CMK (cell line): ENCODE data around the gene BLM.

Experiments
- DNase-seq: peaks from one replicate; pipeline ENCODE4 v3.0.0-alpha.2; 2010; ENCODE audit warnings: low read depth

The BLM gene

DNA sequence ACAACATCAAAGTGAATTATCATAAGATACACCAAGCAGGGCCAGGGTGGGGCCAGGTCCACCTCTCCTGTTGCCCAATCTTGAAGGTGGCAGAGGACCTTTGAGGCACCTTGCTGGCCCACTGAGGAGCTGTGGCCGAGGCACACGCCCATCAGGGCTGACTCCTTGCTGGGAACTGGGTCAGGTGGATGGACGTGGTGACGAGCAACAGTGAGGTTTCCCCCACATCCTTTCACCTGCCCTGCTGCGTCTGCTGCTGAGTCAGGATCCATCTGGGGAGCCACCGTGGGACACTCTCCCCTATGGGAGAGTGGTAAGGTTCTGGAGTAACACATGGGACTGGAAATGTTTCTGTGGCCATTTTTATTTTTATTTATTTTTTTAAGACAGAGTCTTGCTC, 134.0 kb downstream of the BLM start:
- no peak for DNase-seq

DNA sequence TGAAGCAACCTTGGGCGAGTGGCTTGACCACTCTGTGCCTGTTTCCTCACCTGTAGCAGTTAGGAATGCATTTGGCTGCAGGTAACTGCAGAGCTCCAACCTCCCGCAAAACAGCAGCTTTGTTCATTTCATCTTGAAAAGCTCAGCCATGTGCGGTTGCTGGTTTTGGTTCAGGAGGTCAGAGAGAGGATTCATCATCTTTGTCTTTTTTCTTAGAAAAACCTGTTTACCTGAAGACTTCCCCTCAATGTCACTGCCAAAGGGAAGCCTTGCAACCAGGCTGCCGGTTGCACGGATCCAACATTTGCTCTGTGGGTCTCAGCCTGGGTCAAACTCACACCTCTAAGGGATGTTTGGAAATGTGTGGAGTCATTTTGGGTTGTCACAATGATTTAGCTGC, 134.8 kb downstream of the BLM start:
- no peak for DNase-seq

DNA sequence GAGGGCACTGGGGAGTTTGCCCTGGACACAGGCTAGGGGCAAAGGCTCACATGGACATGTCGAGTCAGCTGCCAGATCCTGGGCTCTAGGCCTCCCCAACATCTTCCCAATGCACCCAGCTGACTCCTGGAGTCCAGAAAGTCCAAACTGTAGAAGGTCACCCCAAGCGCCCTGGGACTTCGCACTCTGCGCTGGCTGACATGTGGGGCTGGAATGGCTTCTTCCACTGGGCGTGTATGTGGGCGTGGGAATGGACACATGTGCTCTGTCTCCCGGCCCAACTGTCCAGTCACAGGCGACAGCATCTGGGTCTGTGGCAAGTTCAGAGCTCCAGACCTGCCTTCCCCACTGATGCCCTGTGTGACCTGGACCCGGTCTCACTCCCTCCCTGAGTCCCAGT, 138.0 kb downstream of the BLM start:
- no peak for DNase-seq

DNA sequence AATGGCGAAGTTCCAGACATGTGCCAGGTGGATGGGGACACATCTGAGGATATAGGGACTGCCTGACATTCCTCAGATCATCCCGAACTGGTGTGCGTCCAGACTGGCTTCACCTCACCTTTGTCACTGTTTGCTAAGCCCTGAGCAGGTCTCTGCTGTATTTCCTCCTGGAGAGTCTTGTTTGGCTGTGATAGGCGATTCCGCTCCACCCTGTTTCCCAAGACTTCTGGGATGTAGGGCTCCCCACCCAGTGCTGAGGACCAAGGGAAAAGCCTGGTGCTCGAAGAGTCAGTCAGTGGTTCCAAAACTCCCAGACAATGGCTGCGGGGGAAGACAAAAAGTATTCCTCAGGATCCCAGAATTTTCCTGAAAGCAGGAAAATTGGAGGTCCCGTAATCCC, 140.2 kb downstream of the BLM start:
- DNase-seq = no peak

DNA sequence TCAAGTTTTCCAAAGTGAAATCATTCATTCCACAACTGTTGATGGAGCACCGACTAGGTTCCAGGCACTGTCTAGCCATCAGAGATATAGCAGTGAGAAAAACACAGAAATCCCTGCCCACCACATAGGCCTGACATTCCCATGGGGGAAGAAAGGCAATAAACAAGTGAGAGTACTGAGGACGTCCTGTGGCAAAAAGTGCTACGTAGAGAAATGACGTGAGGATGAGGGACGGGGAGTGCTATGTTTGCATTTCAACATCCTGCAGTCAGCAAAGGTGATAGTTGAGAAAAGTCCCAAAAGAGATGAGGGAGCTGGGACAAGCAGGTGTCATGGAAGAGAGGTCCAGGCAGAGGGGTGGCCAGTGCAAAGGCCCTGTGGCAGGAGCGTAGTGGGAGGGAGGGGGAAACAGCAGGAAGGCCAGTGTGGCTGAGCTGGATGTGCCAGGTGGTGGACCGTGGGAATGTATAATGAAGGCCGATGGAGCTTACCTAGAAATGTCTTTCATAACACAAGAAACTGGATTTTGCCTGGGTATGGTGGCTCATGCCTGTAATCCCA, 140.8 kb downstream of the BLM start:
- no peak for DNase-seq

DNA sequence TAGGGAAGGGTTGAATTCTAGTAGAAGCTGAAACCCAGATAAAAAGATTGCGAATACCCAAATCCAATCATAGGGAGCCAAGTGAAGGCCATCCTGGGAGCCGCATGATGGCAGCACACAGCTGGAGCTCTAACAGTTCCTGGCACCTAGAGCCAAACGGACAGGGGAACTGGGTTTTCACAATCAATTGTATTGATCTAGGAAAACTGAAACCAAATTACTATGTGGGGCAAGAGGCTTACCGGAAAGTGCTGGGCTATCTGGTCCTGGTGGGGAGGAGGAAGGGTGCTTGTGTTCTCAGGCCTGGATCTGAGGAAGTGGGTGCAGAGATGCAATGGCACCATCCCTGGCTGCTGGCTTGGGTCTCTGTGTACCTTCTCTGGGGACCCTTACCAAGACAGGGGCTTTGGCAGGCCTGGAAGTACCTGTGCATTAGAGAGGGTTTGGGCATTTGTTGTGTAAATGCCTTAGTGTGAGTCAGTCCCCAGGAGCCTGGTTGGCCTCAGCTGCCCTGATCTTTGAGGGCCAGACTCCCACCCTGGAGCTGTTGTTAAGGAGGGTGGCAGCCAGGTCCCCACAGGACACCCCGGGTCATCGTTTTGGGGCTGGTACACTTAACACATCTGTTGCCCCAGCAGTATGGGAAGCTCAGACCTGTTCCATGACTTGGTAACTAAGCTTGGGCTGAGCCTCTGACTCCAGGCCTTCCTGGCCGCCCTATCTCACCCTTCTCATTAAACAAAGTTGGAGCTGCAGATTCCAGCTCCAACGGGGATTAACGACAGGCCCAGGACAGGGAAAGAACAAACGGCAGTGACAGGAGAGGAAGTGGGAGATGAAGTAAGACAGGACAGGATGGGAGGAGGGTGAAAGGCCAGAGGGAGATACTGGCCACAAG, 142.3 kb downstream of the BLM start:
- no peak for DNase-seq

DNA sequence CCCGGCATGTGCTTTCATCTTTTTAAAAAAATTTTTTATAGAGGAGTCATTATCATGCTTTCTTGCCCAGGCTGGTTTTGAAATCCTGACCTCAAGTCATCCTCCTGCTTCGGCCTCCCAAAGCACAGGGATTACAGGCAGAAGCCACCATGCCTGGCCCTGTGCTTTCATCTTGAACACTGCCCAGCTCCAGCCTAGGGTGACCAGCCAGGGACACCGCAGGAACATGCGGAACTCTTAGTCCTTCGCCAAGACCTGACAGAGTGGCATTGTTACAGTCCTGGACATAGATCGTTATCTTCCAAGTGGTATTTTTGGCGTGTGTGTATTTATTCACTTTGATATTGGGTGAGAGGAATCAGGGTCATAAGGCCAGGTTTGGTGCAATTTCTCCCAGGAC, 143.3 kb downstream of the BLM start:
- no peak for DNase-seq

DNA sequence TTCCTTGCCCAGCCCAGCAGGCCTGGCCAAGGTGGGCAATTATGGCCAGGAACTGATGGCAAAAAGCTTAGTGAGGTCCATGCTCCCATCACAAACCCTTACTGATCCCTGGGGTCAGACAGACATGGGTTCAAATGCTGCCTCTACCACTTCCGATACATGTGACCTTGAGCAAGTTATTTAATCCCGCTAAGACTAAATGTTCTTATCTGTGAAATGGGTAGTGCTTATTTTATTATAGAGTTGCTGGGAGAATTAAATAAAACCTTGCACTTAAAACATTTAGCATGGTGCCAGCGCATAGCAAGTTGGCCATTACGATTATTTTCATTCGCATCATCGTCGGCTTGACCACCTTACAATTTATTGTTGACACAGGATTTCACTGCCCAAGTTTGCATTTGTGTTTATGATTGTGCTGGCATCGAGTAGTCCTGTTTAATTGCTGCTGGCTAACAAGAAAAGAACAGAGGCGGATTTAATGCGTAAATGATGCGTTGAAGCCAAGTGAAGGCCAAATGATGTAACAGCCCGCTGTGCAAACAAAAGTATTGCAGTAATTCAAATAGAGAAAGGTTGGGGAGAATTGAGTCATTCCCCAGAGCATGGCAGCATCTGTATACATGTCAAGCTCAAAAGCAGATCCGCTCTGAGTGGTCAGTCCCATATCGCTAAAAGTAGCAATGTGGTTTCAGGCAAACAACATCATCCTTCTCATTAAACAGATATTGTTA, 144.0 kb downstream of the BLM start:
- no peak for DNase-seq

DNA sequence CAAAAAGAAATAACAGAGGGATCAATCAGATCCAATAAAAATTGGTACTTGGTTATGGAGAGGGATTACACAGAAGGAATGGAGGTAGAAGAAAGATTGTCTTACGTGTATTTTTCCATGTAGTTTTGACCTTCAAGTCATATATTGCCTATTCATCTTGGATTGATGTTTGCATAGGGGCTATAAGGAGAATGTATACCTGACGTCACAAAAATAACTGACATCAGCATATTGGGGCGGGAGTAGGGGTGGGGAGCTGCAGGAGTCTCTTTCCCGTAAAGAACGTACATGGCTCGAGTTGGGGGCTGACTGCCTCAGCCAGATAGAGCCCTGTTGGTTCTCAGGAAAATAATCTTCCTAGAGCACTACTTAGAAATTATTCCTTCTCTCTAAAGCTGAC, 145.3 kb downstream of the BLM start:
- no peak for DNase-seq

DNA sequence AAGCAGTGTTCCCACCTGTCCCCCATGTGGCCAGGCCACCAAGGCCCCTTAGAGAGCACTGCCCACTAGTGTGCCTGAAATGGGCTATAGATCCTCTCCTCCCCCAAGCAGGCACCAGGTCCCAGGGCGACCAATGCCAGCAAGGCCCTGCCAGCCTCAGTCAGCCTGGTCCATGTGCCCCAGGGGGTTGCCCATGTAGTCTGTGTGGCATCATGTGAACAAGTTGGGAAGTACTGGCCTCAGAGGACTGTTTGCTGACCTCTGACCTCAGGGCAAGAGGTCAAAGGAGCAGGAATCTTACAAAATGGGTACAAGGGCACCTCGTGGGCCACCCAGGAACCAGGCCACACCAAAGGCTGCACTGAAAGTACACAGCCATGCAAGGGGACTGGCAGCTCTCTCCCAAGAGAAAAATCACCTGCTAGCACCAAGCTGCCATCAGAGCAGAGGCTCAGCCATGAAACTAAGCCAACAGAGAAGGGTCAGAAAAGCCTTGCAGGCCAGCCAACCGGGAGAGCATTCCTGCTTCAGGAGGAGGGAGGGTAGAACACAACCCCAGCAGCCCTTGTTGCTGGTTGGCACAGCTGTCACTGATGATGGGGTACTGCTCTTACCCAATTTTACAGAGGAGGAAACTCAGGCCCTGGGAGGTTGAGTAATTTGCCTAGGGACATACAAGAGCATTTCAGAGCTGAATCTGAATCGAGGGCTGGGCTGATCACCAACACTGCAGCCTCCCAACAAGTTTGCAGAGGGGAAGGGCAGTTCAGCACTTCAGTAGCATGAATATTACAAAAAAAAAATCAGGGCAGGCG, 146.0 kb downstream of the BLM start:
- no peak for DNase-seq

DNA sequence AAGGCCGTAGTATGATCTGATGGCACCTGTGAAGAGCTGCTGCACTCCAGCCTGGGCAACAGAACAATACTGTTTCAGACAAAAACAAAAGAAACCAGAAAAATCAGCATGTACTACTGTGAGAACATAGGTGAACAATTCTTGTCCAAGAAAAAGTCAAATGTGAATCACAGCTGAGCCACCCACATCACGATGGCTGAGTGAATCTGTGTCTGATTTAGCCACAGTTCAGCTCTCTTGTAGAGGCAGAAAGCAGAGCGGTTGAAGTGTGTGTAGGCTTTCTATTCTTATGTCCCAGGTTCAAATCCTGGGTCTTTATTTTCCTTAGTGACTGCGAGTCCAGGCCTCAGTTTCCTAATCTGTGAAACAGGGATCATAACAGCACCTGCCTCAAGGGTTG, 146.8 kb downstream of the BLM start:
- no peak for DNase-seq

DNA sequence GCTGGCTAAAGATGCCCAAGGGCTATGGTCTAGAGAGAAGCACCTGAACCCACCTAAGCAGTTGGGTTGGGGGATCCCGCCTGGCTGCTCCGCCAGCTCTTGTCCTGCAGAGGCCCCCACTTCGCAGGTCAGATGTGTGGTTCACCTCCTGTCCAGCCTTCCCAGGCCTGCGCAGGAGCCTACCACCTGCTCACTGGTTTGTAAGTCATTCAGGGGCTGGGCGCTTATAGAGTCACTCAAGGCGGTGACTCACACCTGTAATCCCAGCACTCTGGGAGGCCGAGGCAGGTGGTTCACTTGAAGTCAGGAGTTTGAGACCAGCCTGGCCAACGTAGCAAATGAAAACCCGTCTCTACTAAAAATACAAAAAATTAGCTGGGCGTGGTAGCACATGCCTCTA, 147.4 kb downstream of the BLM start:
- no peak for DNase-seq

DNA sequence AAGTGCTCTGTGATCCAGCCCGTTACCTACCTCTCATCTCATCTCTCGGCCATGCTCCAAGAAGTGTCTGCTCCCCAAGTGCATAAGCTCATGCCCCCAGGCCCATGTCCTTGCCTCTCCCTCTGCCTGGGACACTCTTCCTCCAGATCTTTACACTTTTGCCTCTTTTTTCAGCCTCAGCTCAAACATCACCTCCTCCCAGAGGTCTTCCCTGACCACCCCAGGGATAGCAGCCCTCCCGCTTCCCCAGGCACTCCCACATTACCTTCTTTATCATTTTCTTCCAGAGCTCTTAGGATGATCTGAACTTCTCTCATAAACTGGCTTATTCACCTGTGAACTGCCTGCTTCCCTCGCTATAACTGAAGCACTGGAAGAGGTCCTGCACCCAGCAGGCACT, 148.6 kb downstream of the BLM start:
- DNase-seq = no peak
